ENCODE data around the gene TMEM69. TPM values are rescaled to one million over a fixed set of nuclear protein-coding genes. Genes with fewer than 3 reads are reported as not detected.
"Not testable (repeated sequence)": the region's sequence is repeated elsewhere in the genome, so short reads cannot be mapped to it uniquely, and the experiment has no call there.

The TMEM69 gene
- total RNA-seq, 1 experiment from 2014 or later = 21.1 TPM

DNA sequence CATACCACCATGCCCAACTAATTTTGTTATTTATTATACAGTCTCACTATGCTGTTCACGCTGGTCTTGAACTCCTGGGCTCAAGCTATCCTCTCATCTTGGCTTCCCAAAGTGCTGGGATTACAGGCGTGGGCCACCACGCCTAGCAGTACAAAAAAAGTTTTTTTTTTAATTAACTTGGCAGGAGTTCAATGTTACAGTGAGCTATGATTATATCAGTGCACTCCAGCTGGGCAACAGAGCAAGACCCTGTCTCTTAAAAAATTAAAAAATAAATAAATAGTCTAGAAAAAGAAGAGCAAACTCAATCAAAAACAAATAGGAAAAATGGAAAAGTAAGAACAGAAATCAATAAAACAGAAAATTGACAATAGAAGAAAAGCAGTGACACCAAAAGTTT is 25.7 kb downstream of the TMEM69 start:
- Mint-ChIP-seq H3K27me3 (ENCODE audit: insufficient read depth, unreplicated experiment) (no peaks in the 10 kb centered on the region), H3K27ac (ENCODE audit: low read depth, unreplicated experiment) (no peak overlapping the region), H3K9me3 (ENCODE audit: unreplicated experiment) (no peaks in the 10 kb centered on the region), H3K36me3 (ENCODE audit: insufficient read depth, unreplicated experiment) (peaks cover 47% of the 10 kb centered on the region), H3K4me3 (ENCODE audit: unreplicated experiment) (no peak overlapping the region), H3K4me1 (ENCODE audit: insufficient read depth, unreplicated experiment) (no peaks in the 10 kb centered on the region)
- TF ChIP-seq, protein P1, sequence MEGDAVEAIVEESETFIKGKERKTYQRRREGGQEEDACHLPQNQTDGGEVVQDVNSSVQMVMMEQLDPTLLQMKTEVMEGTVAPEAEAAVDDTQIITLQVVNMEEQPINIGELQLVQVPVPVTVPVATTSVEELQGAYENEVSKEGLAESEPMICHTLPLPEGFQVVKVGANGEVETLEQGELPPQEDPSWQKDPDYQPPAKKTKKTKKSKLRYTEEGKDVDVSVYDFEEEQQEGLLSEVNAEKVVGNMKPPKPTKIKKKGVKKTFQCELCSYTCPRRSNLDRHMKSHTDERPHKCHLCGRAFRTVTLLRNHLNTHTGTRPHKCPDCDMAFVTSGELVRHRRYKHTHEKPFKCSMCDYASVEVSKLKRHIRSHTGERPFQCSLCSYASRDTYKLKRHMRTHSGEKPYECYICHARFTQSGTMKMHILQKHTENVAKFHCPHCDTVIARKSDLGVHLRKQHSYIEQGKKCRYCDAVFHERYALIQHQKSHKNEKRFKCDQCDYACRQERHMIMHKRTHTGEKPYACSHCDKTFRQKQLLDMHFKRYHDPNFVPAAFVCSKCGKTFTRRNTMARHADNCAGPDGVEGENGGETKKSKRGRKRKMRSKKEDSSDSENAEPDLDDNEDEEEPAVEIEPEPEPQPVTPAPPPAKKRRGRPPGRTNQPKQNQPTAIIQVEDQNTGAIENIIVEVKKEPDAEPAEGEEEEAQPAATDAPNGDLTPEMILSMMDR (IDR thresholded peaks at IDR 0.05; ENCODE audit: unreplicated experiment) = no peak
- CTCF ChIA-PET = interaction anchor here (0.6 kb wide), 2 partner anchors 19 to 804 kb away, joined by 3 to 6 read pairs; no protein-coding TSS in a partner anchor
- BruUV-seq (replicated peaks) = no TSS peak
- intact Hi-C loops (cut with micrococcal nuclease) = no loop called here
- POLR2A ChIA-PET = no interaction called here
- no peak for DNase-seq (ENCODE audit: unreplicated experiment)

DNA sequence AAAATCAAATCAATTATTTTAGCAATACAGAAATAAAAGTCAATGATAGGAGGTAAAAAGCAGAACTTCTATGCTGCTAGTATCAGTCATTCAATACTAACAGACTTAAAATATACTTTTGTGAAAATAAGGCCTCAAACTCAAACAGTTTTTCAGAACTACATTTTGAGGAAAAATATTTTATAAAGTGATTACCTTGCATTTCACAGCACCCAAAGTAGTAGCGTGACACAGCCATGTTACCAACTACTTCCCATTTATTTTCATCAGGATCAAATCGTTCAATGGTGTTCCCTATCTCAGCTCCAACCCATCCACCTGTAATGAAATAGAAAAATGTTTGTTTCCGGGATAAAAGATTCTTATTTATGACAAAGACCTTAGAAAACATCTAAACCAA is 28.7 kb downstream of the TMEM69 start:
- Mint-ChIP-seq H3K27ac (ENCODE audit: low read depth, unreplicated experiment) (no peak overlapping the region), H3K4me1 (ENCODE audit: insufficient read depth, unreplicated experiment) (no peaks in the 10 kb centered on the region), H3K9me3 (ENCODE audit: unreplicated experiment) (no peaks in the 10 kb centered on the region), H3K4me3 (ENCODE audit: unreplicated experiment) (no peak overlapping the region), H3K27me3 (ENCODE audit: insufficient read depth, unreplicated experiment) (no peaks in the 10 kb centered on the region), H3K36me3 (ENCODE audit: insufficient read depth, unreplicated experiment) (peaks cover 41% of the 10 kb centered on the region)
- POLR2A ChIA-PET = no interaction called here
- CTCF ChIA-PET = no interaction called here
- intact Hi-C loops (cut with micrococcal nuclease) = no loop called here
- BruUV-seq (replicated peaks) = no TSS peak
- DNase-seq (ENCODE audit: unreplicated experiment) = no peak
- TF ChIP-seq, protein P1 (IDR thresholded peaks at IDR 0.05; ENCODE audit: unreplicated experiment) = no peak

DNA sequence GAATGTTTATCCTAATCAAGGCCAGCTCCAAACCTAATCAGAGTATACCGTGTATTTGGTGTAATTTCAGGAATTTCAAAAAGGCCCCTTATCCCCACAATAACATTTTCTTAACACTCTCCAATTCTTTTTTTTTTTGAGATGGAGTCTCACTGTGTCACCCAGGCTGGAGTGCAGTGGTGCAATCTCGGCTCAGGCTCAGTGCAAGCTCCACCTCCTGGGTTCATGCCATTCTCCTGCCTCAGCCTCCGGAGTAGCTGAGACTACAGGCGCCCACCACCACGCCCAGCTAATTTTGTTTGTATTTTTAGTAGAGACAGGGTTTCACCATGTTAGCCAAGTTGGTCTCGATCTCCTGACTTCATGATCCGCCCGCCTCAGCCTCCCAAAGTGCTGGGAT is 29.4 kb downstream of the TMEM69 start:
- BruUV-seq (replicated peaks); H3K27me3 Mint-ChIP-seq (ENCODE audit: insufficient read depth, unreplicated experiment); H3K27ac Mint-ChIP-seq (ENCODE audit: low read depth, unreplicated experiment); POLR2A ChIA-PET; H3K9me3 Mint-ChIP-seq (ENCODE audit: unreplicated experiment); H3K4me3 Mint-ChIP-seq (ENCODE audit: unreplicated experiment); H3K4me1 Mint-ChIP-seq (ENCODE audit: insufficient read depth, unreplicated experiment); intact Hi-C loops (cut with micrococcal nuclease): not testable (repeated sequence)
- CTCF ChIA-PET = interaction anchor here (0.7 to 0.9 kb wide), 3 partner anchors 15 to 1873 kb away, joined by 3 read pairs; no protein-coding TSS in a partner anchor
- DNase-seq (ENCODE audit: unreplicated experiment) = peak; percentile 20
- H3K36me3 Mint-ChIP-seq (ENCODE audit: insufficient read depth, unreplicated experiment) = peaks cover 37% of the 10 kb centered on the region

DNA sequence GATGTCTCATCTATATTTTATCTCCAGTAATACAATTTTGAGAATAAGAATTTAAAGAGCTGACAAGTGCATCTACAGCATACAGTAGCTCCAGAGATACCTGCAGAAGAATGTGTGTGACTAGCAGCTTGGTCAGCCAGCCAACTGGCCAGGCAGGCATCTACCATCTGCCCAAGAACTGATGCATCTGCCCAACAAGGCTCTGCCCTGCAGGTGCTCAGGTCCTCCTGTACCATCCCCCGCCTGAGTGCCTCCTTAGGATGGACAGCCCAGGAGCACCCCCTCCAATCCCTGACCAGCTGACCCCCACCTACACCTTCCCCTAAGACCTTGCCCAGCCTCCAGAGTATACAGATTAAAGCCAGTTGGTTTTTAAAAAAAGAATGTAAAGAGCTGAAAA is 30.3 kb downstream of the TMEM69 start:
- H3K4me3 Mint-ChIP-seq (ENCODE audit: unreplicated experiment) = no peak overlapping the region
- H3K27ac Mint-ChIP-seq (ENCODE audit: low read depth, unreplicated experiment) = no peak overlapping the region
- POLR2A ChIA-PET = interaction anchor here (0.6 kb wide), 1 partner anchor 436 kb away, joined by 4 read pairs; no protein-coding TSS in a partner anchor
- CTCF ChIA-PET = interaction anchor here (0.6 to 0.9 kb wide), 2 partner anchors 14 to 22 kb away, joined by 3 read pairs; no protein-coding TSS in a partner anchor
- H3K9me3 Mint-ChIP-seq (ENCODE audit: unreplicated experiment) = no peaks in the 10 kb centered on the region
- peaks cover 6% of the 10 kb centered on the region for H3K4me1 Mint-ChIP-seq (ENCODE audit: insufficient read depth, unreplicated experiment)
- peaks cover 37% of the 10 kb centered on the region for H3K36me3 Mint-ChIP-seq (ENCODE audit: insufficient read depth, unreplicated experiment)
- TF ChIP-seq, protein P1 (IDR thresholded peaks at IDR 0.05; ENCODE audit: unreplicated experiment) = no peak
- intact Hi-C loops (cut with micrococcal nuclease) = no loop called here
- no peak for DNase-seq (ENCODE audit: unreplicated experiment)
- BruUV-seq (replicated peaks) = no TSS peak
- H3K27me3 Mint-ChIP-seq (ENCODE audit: insufficient read depth, unreplicated experiment) = no peaks in the 10 kb centered on the region

DNA sequence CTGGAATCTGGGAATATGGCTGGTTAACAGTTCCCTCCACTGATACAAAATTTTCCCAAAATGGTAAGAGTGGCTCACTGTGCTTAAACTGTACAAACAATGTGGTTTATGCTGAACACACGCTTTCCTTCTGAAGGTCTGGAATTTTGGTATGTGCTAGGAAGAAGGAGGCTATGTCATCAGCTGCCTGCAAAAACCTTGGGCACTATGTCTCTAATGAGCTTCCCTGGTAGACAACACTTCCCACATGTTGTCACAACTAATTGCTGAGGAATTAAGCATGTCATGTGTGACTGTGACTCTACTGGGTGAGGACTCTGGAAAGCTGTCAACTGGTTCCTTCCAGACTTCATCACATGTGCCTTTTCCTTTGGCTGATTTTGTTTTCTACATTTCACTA is 33.2 kb downstream of the TMEM69 start:
- no peak for DNase-seq (ENCODE audit: unreplicated experiment)
- Mint-ChIP-seq H3K36me3 (ENCODE audit: insufficient read depth, unreplicated experiment) (peaks cover 14% of the 10 kb centered on the region), H3K9me3 (ENCODE audit: unreplicated experiment) (no peaks in the 10 kb centered on the region), H3K27ac (ENCODE audit: low read depth, unreplicated experiment) (no peak overlapping the region), H3K4me3 (ENCODE audit: unreplicated experiment) (no peak overlapping the region), H3K27me3 (ENCODE audit: insufficient read depth, unreplicated experiment) (no peaks in the 10 kb centered on the region), H3K4me1 (ENCODE audit: insufficient read depth, unreplicated experiment) (peaks cover 6% of the 10 kb centered on the region)
- no TSS peak for BruUV-seq (replicated peaks)
- intact Hi-C loops (cut with micrococcal nuclease) = no loop called here
- TF ChIP-seq, protein P1 (IDR thresholded peaks at IDR 0.05; ENCODE audit: unreplicated experiment) = no peak
- POLR2A ChIA-PET = no interaction called here
- CTCF ChIA-PET = no interaction called here

Measured in MCF 10A (cell line).